HepG2 (cell line): ENCODE results near the gene PRSS50. TPM values are rescaled to one million over a fixed set of nuclear protein-coding genes. Genes with fewer than 3 reads are reported as not detected.

Source experiments
- ATAC-seq: fragments of 200-7000 bp; cut with Tn5 transposase; 3 replicates; pipeline ENCODE4 v1.9.1; 2020; ENCODE audit warnings: mild to moderate bottlenecking, moderate library complexity
- BruUV-seq: library from RNA; stranded (reverse); fragments of 400-500 nt; replicated peaks from 2 replicates; lab custom pipeline; 2021; lab: Mats Ljungman, UMichigan
- CTCF ChIA-PET: fragments of 300-600 bp; formaldehyde crosslinking; extraction: SDS; loops from one replicate; lab custom pipeline; 2021; ENCODE audit warnings: low total read pairs, inconsistent platforms, low intra/inter-chr PET ratio; lab: Yijun Ruan, JAX
- POLR2A ChIA-PET: fragments of 350-600 bp; sonication (Branson Sonifier 250); formaldehyde crosslinking; loops from one replicate; lab custom pipeline; 2020; ENCODE audit warnings: antibody characterized with exemption, inconsistent platforms; lab: Yijun Ruan, JAX
- DNase-seq: peaks from one replicate; pipeline ENCODE4 v3.0.0-alpha.2; 2015; ENCODE audit warnings: low spot score
- FAIRE-seq: peaks from 3 replicates; lab custom pipeline; 2011; peaks lifted over from hg19 to GRCh38; lab: Jason Lieb, UNC
- H2AFZ ChIP-seq: one replicate; pipeline ENCODE4 v1.6.1; 2011; ENCODE audit warnings: low read length, inconsistent platforms
- H3K27ac ChIP-seq: fragments of 300-600 bp; 3 replicates; pipeline ENCODE4 v1.8.0; 2011; ENCODE audit warnings: mixed run types, mild to moderate bottlenecking, mixed read lengths, low read length, inconsistent platforms; ENCODE audit not compliant: insufficient read depth; ENCODE audit errors: extremely low read length
- H3K27me3 ChIP-seq, 2 experiments: fragments of 200-600 bp in 1 of 2; 2 replicates in 1 of 2; 3 replicates in 1 of 2; pipeline versions ENCODE4 v1.6.0 to v1.8.0; 2011; ENCODE audit warnings: low read length in 2 of 2, mild to moderate bottlenecking in 2 of 2, moderate library complexity in 2 of 2, inconsistent platforms in 1 of 2; ENCODE audit not compliant: insufficient read depth in 2 of 2, control insufficient read depth in 1 of 2
- H3K36me3 ChIP-seq, 2 experiments: fragments of 200-600 bp in 1 of 2; replicated peaks in 1 of 2; 2 replicates in 1 of 2; 3 replicates in 1 of 2; pipeline versions ENCODE4 v1.5.1 to v1.8.0; 2011; ENCODE audit warnings: low read length in 2 of 2, inconsistent platforms in 1 of 2; ENCODE audit not compliant: insufficient read depth in 2 of 2, control insufficient read depth in 1 of 2
- H3K4me1 ChIP-seq: 2 replicates; pipeline ENCODE4 v1.5.1; 2012; ENCODE audit warnings: low read length, inconsistent platforms; ENCODE audit not compliant: insufficient read depth
- H3K4me2 ChIP-seq: 2 replicates; pipeline ENCODE4 v1.6.0; 2011; ENCODE audit warnings: low read depth, low read length, inconsistent platforms
- H3K4me3 ChIP-seq, 3 experiments: fragments of 200-600 bp in 1 of 3; sonication (generic), shearing (Covaris generic) in 1 of 3; replicated peaks in 1 of 3; 2 replicates each; pipeline ENCODE4 v1.5.1; 2011 to 2016; ENCODE audit warnings: low read length in 3 of 3, inconsistent platforms in 2 of 3, low read depth in 2 of 3, mild to moderate bottlenecking in 2 of 3, control low read depth in 1 of 3, mixed read lengths in 1 of 3; ENCODE audit not compliant: insufficient read depth in 1 of 3
- H3K79me2 ChIP-seq: one replicate; pipeline ENCODE4 v1.6.1; 2011; ENCODE audit warnings: low read length, inconsistent platforms; ENCODE audit not compliant: insufficient read depth
- H3K9ac ChIP-seq: 2 replicates; pipeline ENCODE4 v1.6.0; 2011; ENCODE audit warnings: mild to moderate bottlenecking, low read depth, low read length, inconsistent platforms; ENCODE audit not compliant: insufficient read depth
- H3K9me3 ChIP-seq: 2 replicates; pipeline ENCODE4 v1.5.1; 2012; ENCODE audit warnings: mild to moderate bottlenecking, low read length
- H4K20me1 ChIP-seq: 2 replicates; pipeline ENCODE4 v1.6.0; 2011; ENCODE audit warnings: inconsistent platforms, mild to moderate bottlenecking, low read length, moderate library complexity; ENCODE audit not compliant: insufficient read depth
- ATF3 ChIP-seq: sonication (generic); formaldehyde crosslinking; IDR thresholded peaks from 2 replicates; pipeline ENCODE4 v1.4.0; 2020; ENCODE audit warnings: missing genetic modification reagents
- CHD4 ChIP-seq: fragments of 200-600 bp; sonication (generic); IDR thresholded peaks from 2 replicates; pipeline ENCODE4 v1.7.0; 2017; ENCODE audit warnings: mild to moderate bottlenecking, low read length, borderline replicate concordance
- FOXC1 ChIP-seq: sonication (generic); formaldehyde crosslinking; IDR thresholded peaks from 2 replicates; pipeline ENCODE4 v1.8.0; 2022; ENCODE audit warnings: mild to moderate bottlenecking, missing genetic modification reagents, borderline replicate concordance
- GATAD2A ChIP-seq: IDR thresholded peaks from 2 replicates; pipeline ENCODE4 v1.6.1; 2016
- MIER2 ChIP-seq: IDR thresholded peaks from 2 replicates; pipeline ENCODE4 v1.6.1; 2016; ENCODE audit warnings: missing biosample characterization, missing genetic modification reagents
- POLR2A ChIP-seq, 2 experiments: IDR thresholded peaks; 2 replicates each; pipeline ENCODE4 v1.6.1; 2011; ENCODE audit warnings: low read depth in 2 of 2, low read length in 2 of 2, mild to moderate bottlenecking in 1 of 2, moderate library complexity in 1 of 2; ENCODE audit not compliant: insufficient read depth in 1 of 2
- REXO4 ChIP-seq: sonication (generic); formaldehyde crosslinking; IDR thresholded peaks from 2 replicates; pipeline ENCODE4 v1.8.0; 2022; ENCODE audit warnings: missing genetic modification reagents, mild to moderate bottlenecking, borderline replicate concordance
- SNRNP70 ChIP-seq: fragments of 200-400 bp; formaldehyde crosslinking; IDR thresholded peaks from 2 replicates; pipeline ENCODE4 v1.6.1; 2017; ENCODE audit warnings: mild to moderate bottlenecking, low read depth, low read length, moderate library complexity
- ZBTB1 ChIP-seq: sonication (generic); formaldehyde crosslinking; IDR thresholded peaks from 2 replicates; pipeline ENCODE4 v1.4.0; 2020; ENCODE audit warnings: missing genetic modification reagents, borderline replicate concordance
- ZBTB20 ChIP-seq: sonication (generic); formaldehyde crosslinking; IDR thresholded peaks from 2 replicates; pipeline ENCODE4 v1.8.1; 2023; ENCODE audit warnings: missing genetic modification reagents, low read depth, mild to moderate bottlenecking, borderline replicate concordance
- ZFAT ChIP-seq: sonication (generic); formaldehyde crosslinking; conservative IDR thresholded peaks from 2 replicates; pipeline ENCODE4 v1.8.1; 2023; ENCODE audit warnings: missing genetic modification reagents, inconsistent platforms
- ZFP91 ChIP-seq: sonication (generic); formaldehyde crosslinking; IDR thresholded peaks from 2 replicates; pipeline ENCODE4 v1.9.0; 2022; ENCODE audit warnings: missing genetic modification reagents, mild to moderate bottlenecking, borderline replicate concordance
- ZNF570 ChIP-seq: sonication (generic); formaldehyde crosslinking; IDR thresholded peaks from 2 replicates; pipeline ENCODE4 v1.4.0; 2020; ENCODE audit warnings: mild to moderate bottlenecking, missing genetic modification reagents, borderline replicate concordance
- WGBS: methylation state at CpG from one replicate; pipeline ENCODE4 v1.1.6; 2017; ENCODE audit warnings: low lambda C conversion rate; 5-methylcytosine and 5-hydroxymethylcytosine counted together
- in situ Hi-C: cut with HindIII; loops from 2 replicates; pipeline ENCODE4 v1.10.0; 2017; ENCODE audit warnings: low pct_unique_long_range_greater_than_20kb; ENCODE audit not compliant: extremely low pct_ligation_motif_present
- intact Hi-C: fragments of 100-400 bp; cut with micrococcal nuclease; formaldehyde crosslinking; loops from one replicate; pipeline ENCODE4 v1.10.0; 2022; ENCODE audit not compliant: unreplicated experiment
- polyA plus RNA-seq, 8 experiments: library from polyadenylated mRNA; depleted of rRNA in 3 of 8; stranded (reverse) in 7 of 8; unstranded in 1 of 8; fragments of >200 nt; fragmentation: Illumina TruSeq in 4 of 8; extraction: Trizol in 4 of 8; gene quantifications; 2 replicates each; pipeline versions ENCODE4 v1.2.1 to v1.2.3, GENCODE V29; 2011 to 2016; ENCODE audit warnings: low read depth in 4 of 8, missing spikeins in 1 of 8, mixed read lengths in 1 of 8; ENCODE audit not compliant: insufficient read depth in 1 of 8
- total RNA-seq, 5 experiments: library from RNA; depleted of rRNA; stranded (reverse); fragments of >200 nt; fragmentation: Illumina TruSeq; extraction: Trizol; gene quantifications; 2 replicates each; pipeline ENCODE4 v1.2.3, GENCODE V29; 2016; ENCODE audit warnings: low read depth in 1 of 5

Gene PRSS50
- total and polyA plus RNA-seq, 2 of the 13 experiments (the other 11 are each of a cell fraction or from before 2014, with no cell fraction given), result not detected

- no peaks in the 10 kb centered on the region for H3K9me3 ChIP-seq
- POLR2A ChIA-PET, result no interaction called here
- 20% methylated on average over 2 of the region's 6 CpGs for WGBS
Measured at GRCh38 chr3:46678280-46678679, 39.4 kb downstream of the PRSS50 start.

More at GRCh38 chr3:46678280-46678679, 39.4 kb downstream of the PRSS50 start:
- FAIRE-seq, result no peak
- Histone ChIP-seq H3K4me2 (no peak overlapping the region), H3K36me3 (no peaks in the 10 kb centered on the region), H2AFZ (no peak overlapping the region), H3K27ac (no peak overlapping the region), H3K4me3 (no peak overlapping the region), H4K20me1 (no peaks in the 10 kb centered on the region), H3K4me1 (no peaks in the 10 kb centered on the region), H3K9ac (no peak overlapping the region), H3K79me2 (no peaks in the 10 kb centered on the region), H3K27me3 (peaks cover 0 to 52% of the 10 kb centered on the region in 2 experiments)
- no TSS peak for BruUV-seq
- CTCF ChIA-PET, result no interaction called here
- in situ Hi-C loops (no loop called here), intact Hi-C loops (no loop called here)
- DNase-seq, result no peak
- no peak for TF ChIP-seq ZFP91
- TF ChIP-seq POLR2A (IDR thresholded peaks at IDR 0.05; ENCODE audit: insufficient read depth in 1 of 2, low read depth in 2 of 2, low read length in 2 of 2), result no peak
- no peak for TF ChIP-seq MIER2 (CRISPR knock-in tag)
- TF ChIP-seq REXO4, result no peak
- no peak for TF ChIP-seq FOXC1 (CRISPR knock-in tag)
- no peak for TF ChIP-seq GATAD2A (CRISPR knock-in tag)
- TF ChIP-seq ZBTB1 (CRISPR knock-in tag), result no peak
- TF ChIP-seq ZBTB20 (CRISPR knock-in tag), result no peak
- TF ChIP-seq ZNF570 (CRISPR knock-in tag), result no peak
- no peak for TF ChIP-seq ZFAT (CRISPR knock-in tag)
- TF ChIP-seq CHD4, result no peak
- no peak for TF ChIP-seq SNRNP70
- no peak for TF ChIP-seq ATF3 (CRISPR knock-in tag)
- ATAC-seq, result no peak
